Left lung (tissue), 10 donors: Measurements from ENCODE around the gene BICDL1. TPM values are rescaled to one million over a fixed set of nuclear protein-coding genes. Genes with fewer than 3 reads are reported as not detected.

Experiments
- ATAC-seq: fragments of 200-7000 bp; cut with Tn5 transposase; one replicate; pipeline ENCODE4 v1.9.1; 2020; ENCODE audit warnings: moderate library complexity
- DNase-seq, 4 donors: peaks; one replicate each; pipeline ENCODE4 v3.0.0-alpha.2; 2013 to 2020
- H3K27ac ChIP-seq, 2 donors: fragments of 200-600 bp; sonication (generic) in 1 of 2; one replicate each; pipeline versions ENCODE4 v1.5.0 to v1.8.0; 2020 to 2021
- H3K27me3 ChIP-seq, 2 donors: fragments of 200-600 bp; sonication (generic) in 1 of 2; one replicate each; pipeline versions ENCODE4 v1.5.0 to v1.8.0; 2020 to 2021
- H3K36me3 ChIP-seq, 2 donors: fragments of 200-600 bp; sonication (generic) in 1 of 2; one replicate each; pipeline versions ENCODE4 v1.5.0 to v1.8.0; 2020 to 2021
- H3K4me1 ChIP-seq, 2 donors: fragments of 200-600 bp; one replicate each; pipeline ENCODE4 v1.8.0; 2021
- H3K4me3 ChIP-seq, 2 donors: fragments of 200-600 bp; sonication (generic) in 1 of 2; one replicate each; pipeline versions ENCODE4 v1.5.0 to v1.8.0; 2020 to 2021; ENCODE audit warnings: mild to moderate bottlenecking in 1 of 2
- H3K9me3 ChIP-seq, 2 donors: fragments of 200-600 bp; sonication (generic) in 1 of 2; one replicate each; pipeline versions ENCODE4 v1.5.0 to v1.8.0; 2020 to 2021
- intact Hi-C, 2 donors: fragments of 100-400 bp; cut with DNase I; formaldehyde crosslinking; loops; one replicate each; pipeline versions ENCODE4 v1.11.2 to v1.14.2; 2022
- polyA plus RNA-seq, 6 donors: library from polyadenylated mRNA; unstranded; fragments of 120-200 nt; gene quantifications; one replicate each; pipeline ENCODE4 v1.2.1, GENCODE V29; 2013; ENCODE audit not compliant: insufficient read length in 6 of 6
- total RNA-seq, 2 donors: library from RNA; stranded (reverse); fragmentation: NEBNext Ultra II Directional; extraction: Animal tissue kit (Norgen Biotek cat#: 25700); gene quantifications; one replicate each; pipeline ENCODE4 v1.2.1, GENCODE V29; 2021
- TF ChIP-seq, protein P1 (sequence below), 2 donors: fragments of 200-600 bp; sonication (generic) in 1 of 2; IDR thresholded peaks; one replicate each; pipeline versions ENCODE4 v1.5.0 to v1.8.0; 2021; ENCODE audit warnings: antibody characterized with exemption in 2 of 2
- donor health status: DM: no; HTN: yes; CAD: no.
- donor health status: DM: no; HTN: no; CAD: no.

BICDL1 gene
- total and polyA plus RNA-seq, 8 donors, result 1.8 to 12.0 (median 3.3) TPM

DNA sequence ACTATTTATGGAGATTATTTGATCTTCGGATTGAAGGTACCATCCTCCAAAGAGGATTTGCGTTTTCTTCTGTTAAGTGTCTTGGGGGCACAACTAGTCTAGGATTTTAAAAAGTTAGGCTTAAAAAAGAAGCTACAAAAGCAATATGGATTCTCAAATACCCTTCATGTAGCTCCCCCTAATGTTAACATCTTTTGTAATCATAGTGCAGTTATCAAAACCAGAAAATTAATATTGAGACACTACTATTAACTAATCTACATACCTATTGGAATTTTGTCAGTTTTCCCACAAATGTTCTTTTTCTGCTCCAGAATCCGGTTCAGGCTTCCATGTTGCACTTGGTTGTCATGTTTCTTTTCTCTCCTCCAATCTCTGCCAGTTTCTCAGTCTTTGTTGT lies 62.5 kb downstream of the BICDL1 start:
- intact Hi-C loops, result no loop called here
- Histone ChIP-seq H3K4me3 (no peak overlapping the region), H3K27ac (no peak overlapping the region), H3K9me3 (no peaks in the 10 kb centered on the region), H3K27me3 (no peaks in the 10 kb centered on the region), H3K36me3 (no peaks in the 10 kb centered on the region), H3K4me1 (no peaks in the 10 kb centered on the region)
- TF ChIP-seq, protein P1, sequence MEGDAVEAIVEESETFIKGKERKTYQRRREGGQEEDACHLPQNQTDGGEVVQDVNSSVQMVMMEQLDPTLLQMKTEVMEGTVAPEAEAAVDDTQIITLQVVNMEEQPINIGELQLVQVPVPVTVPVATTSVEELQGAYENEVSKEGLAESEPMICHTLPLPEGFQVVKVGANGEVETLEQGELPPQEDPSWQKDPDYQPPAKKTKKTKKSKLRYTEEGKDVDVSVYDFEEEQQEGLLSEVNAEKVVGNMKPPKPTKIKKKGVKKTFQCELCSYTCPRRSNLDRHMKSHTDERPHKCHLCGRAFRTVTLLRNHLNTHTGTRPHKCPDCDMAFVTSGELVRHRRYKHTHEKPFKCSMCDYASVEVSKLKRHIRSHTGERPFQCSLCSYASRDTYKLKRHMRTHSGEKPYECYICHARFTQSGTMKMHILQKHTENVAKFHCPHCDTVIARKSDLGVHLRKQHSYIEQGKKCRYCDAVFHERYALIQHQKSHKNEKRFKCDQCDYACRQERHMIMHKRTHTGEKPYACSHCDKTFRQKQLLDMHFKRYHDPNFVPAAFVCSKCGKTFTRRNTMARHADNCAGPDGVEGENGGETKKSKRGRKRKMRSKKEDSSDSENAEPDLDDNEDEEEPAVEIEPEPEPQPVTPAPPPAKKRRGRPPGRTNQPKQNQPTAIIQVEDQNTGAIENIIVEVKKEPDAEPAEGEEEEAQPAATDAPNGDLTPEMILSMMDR (IDR thresholded peaks at IDR 0.05), result no peak
- no peak for ATAC-seq
- no peak for DNase-seq

DNA sequence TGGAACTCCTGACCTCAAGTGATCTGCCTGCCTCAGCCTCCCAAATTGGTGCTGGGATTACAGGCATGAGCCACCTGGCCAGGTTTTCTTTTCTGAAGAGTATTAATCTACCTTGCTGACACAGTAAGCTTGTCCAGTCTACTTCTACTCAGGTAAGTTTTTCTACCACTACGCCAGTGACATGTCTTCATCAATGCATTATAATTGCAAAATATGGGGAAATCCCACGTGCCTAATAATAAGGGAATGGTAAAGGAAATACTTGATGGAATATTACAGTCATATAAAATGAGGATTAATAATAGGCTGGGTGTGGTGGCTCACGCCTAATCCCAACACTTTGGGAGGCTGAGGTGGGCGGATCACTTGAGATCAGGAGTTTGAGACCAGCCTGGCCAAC lies 65.3 kb downstream of the BICDL1 start:
- Histone ChIP-seq H3K36me3 (no peaks in the 10 kb centered on the region), H3K27me3 (no peaks in the 10 kb centered on the region), H3K27ac (no peak overlapping the region), H3K4me1 (no peaks in the 10 kb centered on the region), H3K9me3 (no peaks in the 10 kb centered on the region), H3K4me3 (no peak overlapping the region)
- ATAC-seq (no peak), DNase-seq (no peak)
- intact Hi-C loops, result no loop called here
- TF ChIP-seq, protein P1 (IDR thresholded peaks at IDR 0.05), result no peak

DNA sequence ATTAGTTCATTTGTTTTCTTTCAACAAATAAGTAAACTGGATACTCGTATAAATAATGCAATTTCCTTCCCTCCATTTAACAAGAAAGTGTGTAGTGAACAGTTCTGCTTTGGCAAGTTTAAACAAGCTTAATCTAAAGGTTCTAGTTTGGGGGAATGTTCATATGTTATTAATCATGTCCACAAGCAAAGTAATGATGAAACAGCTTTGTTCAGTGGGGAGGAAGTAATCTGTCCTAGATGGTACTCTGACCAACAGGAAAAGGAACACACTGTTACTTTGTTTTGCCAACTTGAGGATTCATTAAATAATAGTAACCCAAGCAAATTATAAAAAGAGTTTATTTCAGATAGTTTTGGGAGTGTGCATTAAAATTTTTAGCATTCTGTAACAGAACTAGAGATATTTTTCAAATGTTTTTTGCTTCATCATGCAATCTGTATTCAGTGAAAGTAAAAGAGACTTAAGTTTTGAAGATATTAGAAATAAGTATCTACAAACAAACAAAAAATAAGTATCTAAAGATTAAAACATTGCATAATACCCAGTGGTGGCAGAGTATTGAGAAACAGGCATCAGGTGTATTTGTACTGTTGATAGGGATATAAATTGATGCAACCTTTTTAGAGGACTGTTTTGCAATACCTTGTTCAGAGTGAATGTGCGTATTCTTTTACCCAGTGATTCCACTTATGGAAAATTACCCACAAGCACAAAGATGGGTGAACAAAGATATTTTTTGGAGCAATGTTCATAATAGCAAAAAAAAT lies 66.4 kb downstream of the BICDL1 start:
- intact Hi-C loops, result no loop called here
- H3K27ac ChIP-seq, result peak overlapping the region; percentile 11 to 50
- no peak overlapping the region for H3K4me3 ChIP-seq
- DNase-seq, result no peak
- H3K4me1 ChIP-seq, result no peaks in the 10 kb centered on the region
- no peaks in the 10 kb centered on the region for H3K9me3 ChIP-seq
- TF ChIP-seq, protein P1 (IDR thresholded peaks at IDR 0.05), result no peak
- ATAC-seq, result peak; percentile 69
- no peaks in the 10 kb centered on the region for H3K27me3 ChIP-seq
- no peaks in the 10 kb centered on the region for H3K36me3 ChIP-seq

DNA sequence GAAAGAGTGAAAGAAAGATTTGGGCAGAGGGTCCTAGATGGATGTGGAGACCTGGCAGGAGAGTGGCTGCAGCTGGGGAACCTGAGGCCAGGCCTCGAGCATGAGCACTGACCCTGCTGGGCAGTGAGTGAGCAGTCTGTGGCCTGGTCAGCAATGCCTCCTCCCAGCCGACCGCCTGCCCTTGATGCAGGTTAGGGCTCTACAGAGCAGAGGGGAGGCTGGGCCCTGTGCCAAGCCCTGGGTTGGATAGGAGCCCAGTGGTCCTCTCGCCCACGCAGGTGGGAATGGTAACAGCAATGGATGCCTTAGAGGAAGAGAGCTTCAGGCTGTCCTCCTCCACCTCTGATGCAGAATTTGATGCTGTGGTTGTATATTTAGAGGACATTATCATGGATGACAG lies 67.7 kb downstream of the BICDL1 start:
- TF ChIP-seq, protein P1 (IDR thresholded peaks at IDR 0.05), result no peak
- no peak overlapping the region for H3K4me3 ChIP-seq
- no peak overlapping the region for H3K27ac ChIP-seq
- DNase-seq (no peak), ATAC-seq (no peak)
- H3K27me3 ChIP-seq, result no peaks in the 10 kb centered on the region
- H3K9me3 ChIP-seq, result no peaks in the 10 kb centered on the region
- intact Hi-C loops, result no loop called here
- no peaks in the 10 kb centered on the region for H3K36me3 ChIP-seq
- no peaks in the 10 kb centered on the region for H3K4me1 ChIP-seq

DNA sequence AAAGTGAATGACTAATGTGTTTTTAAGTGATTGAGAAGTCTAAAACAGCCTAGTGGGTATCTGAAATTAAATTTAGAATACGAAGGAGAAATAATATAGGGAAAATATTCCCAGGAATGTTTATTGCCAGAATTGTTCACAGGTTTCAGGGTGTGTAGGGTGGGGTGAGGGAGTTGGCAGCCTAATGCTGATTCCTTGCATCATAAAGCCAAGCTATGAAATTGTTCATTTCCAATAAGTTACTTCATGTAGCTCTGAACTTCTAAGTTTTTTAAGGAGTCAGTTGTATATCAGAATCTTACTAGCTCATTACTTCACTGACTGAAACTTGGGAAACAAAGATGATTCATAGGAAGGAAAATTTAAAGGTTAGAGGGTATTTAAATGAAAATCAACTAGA lies 71.2 kb downstream of the BICDL1 start:
- DNase-seq (no peak), ATAC-seq (no peak)
- no peaks in the 10 kb centered on the region for H3K9me3 ChIP-seq
- no peaks in the 10 kb centered on the region for H3K27me3 ChIP-seq
- intact Hi-C loops, result no loop called here
- TF ChIP-seq, protein P1 (IDR thresholded peaks at IDR 0.05), result no peak
- H3K4me1 ChIP-seq, result no peaks in the 10 kb centered on the region
- H3K4me3 ChIP-seq, result no peak overlapping the region
- no peaks in the 10 kb centered on the region for H3K36me3 ChIP-seq
- H3K27ac ChIP-seq, result no peak overlapping the region
